HG02588 (cell line): ENCODE data around the gene ZBTB7C.
"Not testable (repeated sequence)": the region's sequence is repeated elsewhere in the genome, so short reads cannot be mapped to it uniquely, and the experiment has no call there.

Experiments used
- ATAC-seq: cut with Tn5 transposase; IDR thresholded peaks from one replicate; pipeline ENCODE4 v1.9.1; 2021; ENCODE audit warnings: mild to moderate bottlenecking, moderate library complexity; ENCODE audit not compliant: unreplicated experiment

The ZBTB7C gene

GRCh38 chr18:48408727-48409590 lies at the start of gene ZBTB7C:
ZBTB7C (minus strand) TSS chr18:48409383.
- ATAC-seq: no peak

GRCh38 chr18:48456838-48457237 lies 47.7 kb upstream of the ZBTB7C start:
- ATAC-seq: no peak

GRCh38 chr18:48455555-48456478 lies 46.6 kb upstream of the ZBTB7C start:
- no peak for ATAC-seq

GRCh38 chr18:48454261-48454757 lies 45.1 kb upstream of the ZBTB7C start:
- ATAC-seq: no peak

GRCh38 chr18:48453330-48454066 lies 44.3 kb upstream of the ZBTB7C start:
- no peak for ATAC-seq

- no peak for ATAC-seq
Measured at GRCh38 chr18:48452861-48453323, 43.7 kb upstream of the ZBTB7C start.

- ATAC-seq: no peak
Measured at GRCh38 chr18:48450685-48451084, 41.5 kb upstream of the ZBTB7C start.

- peak; percentile 56 for ATAC-seq
Measured at GRCh38 chr18:48446582-48447225, 37.5 kb upstream of the ZBTB7C start.

GRCh38 chr18:48445540-48445939 lies 36.4 kb upstream of the ZBTB7C start:
- peak; percentile 72 for ATAC-seq

- no peak for ATAC-seq
Measured at GRCh38 chr18:48442761-48443160, 33.6 kb upstream of the ZBTB7C start.

- no peak for ATAC-seq
Measured at GRCh38 chr18:48441405-48441881, 32.3 kb upstream of the ZBTB7C start.

GRCh38 chr18:48440924-48441323 lies 31.7 kb upstream of the ZBTB7C start:
- ATAC-seq: no peak

- no peak for ATAC-seq
Measured at GRCh38 chr18:48436907-48437306, 27.7 kb upstream of the ZBTB7C start.

- not testable (repeated sequence) for ATAC-seq
Measured at GRCh38 chr18:48434382-48434781, 25.2 kb upstream of the ZBTB7C start.

GRCh38 chr18:48433541-48433940 lies 24.4 kb upstream of the ZBTB7C start:
- ATAC-seq: no peak

- ATAC-seq: no peak
Measured at GRCh38 chr18:48430150-48430549, 21.0 kb upstream of the ZBTB7C start.

- no peak for ATAC-seq
Measured at GRCh38 chr18:48428475-48429177, 19.4 kb upstream of the ZBTB7C start.

- no peak for ATAC-seq
Measured at GRCh38 chr18:48422947-48423378, 13.8 kb upstream of the ZBTB7C start.

- ATAC-seq: no peak
Measured at GRCh38 chr18:48419277-48420022, 10.3 kb upstream of the ZBTB7C start.
